ENCODE measurements around the gene TSHZ1.
"Not testable (repeated sequence)": the region's sequence is repeated elsewhere in the genome, so short reads cannot be mapped to it uniquely, and the experiment has no call there.

Gene TSHZ1

GRCh38 chr18:75183524-75183923 is 27.1 kb upstream of the TSHZ1 start:
- DNase-seq: no peak

DNA sequence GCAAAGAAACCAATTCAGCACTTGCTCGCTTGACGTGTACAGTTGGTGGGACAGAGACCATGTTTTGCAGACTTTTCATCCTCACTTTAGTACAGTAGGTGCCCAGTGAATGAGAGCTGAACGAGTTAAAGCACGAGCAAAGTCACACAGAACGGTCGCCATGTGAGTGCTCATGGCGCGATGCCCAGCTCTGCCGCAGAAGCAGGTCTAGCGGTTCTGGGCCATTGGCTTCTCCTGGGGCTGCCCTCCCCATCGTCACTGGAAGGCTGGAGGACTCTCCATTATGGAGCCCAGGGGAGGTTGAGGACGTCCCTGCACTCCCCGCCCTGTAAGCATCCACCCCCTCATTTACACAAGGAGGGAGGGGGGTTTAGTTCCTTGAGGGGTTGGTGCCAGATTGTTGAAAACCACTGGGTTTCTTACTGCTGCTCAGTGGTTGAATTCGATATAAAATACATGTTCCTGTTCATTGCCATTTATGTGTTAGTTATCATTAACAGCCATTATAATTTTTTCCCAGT is 26.6 kb upstream of the TSHZ1 start:
- no peak for DNase-seq

- DNase-seq: no peak
These were observed 25.1 kb upstream of the TSHZ1 start for GRCh38 chr18:75185460-75185859.

DNA sequence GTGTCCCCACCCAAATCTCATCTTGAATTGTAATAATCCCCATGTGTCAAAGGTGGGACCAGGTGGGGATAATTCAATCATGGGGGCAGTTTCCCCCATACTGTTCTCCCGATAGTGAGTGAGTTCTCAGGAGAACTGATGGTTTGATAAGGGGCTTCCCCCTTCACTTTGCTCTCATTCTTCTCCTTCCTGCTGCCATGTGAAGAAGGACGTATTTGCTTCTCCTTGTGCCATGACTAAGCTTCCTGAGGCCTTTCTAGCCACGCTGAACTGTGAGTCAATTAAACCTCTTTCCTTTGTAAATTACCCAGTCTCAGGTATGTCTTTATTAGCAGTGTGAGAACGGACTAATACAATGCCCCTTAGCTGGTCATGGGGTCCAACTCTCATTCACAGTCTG is 22.9 kb upstream of the TSHZ1 start:
- not testable (repeated sequence) for DNase-seq

DNA sequence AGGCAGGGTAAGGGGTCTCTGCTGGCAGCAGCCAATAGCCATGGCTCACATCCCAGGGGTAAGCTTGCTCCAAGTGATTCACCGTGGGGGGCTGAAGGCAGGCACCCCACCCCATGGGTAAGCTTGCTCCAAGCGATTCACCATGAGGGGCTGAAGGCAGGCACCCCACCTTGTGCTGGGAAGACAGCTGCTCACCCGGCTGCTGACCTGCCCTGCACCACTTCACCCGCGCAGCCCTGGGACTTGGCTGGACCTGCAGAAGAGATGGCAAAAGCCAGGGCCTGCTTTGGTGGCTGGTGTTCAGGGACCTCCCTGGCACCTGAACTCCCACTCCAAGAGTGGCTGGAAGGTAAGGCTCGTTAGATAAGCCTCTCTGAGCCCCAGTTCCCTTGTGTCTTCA is 20.9 kb upstream of the TSHZ1 start:
- no peak for DNase-seq

DNA sequence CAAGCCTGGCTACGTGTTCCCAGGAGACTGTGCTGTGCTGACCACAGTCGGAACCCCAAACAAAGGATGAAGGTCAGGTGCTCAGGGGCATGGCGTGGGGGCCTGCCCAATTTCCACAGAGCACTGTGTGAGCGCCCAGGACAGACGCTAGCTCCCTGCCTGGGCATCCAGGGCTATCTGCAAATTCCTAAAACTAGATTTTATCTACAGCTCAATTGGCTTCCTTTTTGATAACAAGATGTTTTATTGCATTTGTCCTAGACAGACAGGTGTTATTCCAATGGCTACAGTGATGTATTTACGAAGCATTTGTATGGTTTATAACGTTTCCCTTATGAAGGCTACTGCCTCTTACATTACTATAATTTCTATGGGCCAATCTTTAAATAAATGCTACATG is 17.7 kb upstream of the TSHZ1 start:
- no peak for DNase-seq

DNA sequence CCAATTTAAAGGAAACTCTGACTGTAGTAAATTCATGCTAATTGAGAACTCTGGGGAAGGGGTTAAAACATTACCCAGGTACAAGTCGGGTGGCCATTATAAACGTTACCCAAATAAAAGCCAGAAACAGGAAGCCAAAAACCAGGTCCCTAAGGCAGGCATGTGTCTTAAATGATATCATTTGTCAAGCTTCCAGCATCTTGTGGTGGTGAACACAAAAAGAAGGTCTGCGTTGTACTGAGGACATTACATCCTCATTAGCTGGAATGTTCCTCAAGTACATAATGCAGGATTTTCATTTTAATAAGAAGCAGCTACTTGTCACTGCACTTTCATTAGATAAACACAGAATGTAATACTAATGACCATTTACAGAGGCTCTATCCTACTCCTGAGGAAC is 12.6 kb upstream of the TSHZ1 start:
- DNase-seq: no peak

- no peak for DNase-seq
These were observed 11.3 kb upstream of the TSHZ1 start for GRCh38 chr18:75199327-75199726.

- DNase-seq: no peak
These were observed 10.5 kb upstream of the TSHZ1 start for GRCh38 chr18:75200071-75200470.

DNA sequence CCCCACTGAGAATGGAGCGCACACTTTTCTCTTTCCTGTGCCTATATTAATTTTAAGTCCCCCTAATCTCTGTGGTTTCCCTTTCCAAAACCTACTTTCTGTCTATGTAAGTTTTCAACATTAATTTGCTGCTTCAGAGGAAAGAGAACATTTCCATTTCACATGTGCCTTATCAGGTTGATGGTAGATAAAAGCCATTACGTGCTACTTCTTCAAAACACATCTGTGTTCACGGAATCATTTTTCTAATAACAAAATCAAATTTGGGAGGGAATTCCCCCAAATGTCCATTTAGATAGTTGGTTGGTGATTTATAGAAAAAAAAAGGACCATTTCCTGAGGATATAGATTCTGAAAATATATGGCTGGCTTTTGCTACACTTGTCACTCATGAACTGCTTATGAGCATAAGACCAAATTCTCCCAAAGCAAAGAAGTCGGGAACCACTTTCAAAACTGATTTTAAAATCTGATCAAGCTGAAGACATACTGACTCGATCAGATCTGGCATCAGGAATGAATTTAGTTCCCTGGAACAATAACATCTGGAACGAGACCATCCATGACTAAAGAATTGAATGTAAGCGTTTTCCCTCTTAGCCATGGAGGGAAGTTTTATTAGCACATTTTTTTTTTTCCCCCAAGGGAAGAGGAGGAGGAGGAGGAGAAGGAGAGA is 9.9 kb upstream of the TSHZ1 start:
- no peak for DNase-seq

DNA sequence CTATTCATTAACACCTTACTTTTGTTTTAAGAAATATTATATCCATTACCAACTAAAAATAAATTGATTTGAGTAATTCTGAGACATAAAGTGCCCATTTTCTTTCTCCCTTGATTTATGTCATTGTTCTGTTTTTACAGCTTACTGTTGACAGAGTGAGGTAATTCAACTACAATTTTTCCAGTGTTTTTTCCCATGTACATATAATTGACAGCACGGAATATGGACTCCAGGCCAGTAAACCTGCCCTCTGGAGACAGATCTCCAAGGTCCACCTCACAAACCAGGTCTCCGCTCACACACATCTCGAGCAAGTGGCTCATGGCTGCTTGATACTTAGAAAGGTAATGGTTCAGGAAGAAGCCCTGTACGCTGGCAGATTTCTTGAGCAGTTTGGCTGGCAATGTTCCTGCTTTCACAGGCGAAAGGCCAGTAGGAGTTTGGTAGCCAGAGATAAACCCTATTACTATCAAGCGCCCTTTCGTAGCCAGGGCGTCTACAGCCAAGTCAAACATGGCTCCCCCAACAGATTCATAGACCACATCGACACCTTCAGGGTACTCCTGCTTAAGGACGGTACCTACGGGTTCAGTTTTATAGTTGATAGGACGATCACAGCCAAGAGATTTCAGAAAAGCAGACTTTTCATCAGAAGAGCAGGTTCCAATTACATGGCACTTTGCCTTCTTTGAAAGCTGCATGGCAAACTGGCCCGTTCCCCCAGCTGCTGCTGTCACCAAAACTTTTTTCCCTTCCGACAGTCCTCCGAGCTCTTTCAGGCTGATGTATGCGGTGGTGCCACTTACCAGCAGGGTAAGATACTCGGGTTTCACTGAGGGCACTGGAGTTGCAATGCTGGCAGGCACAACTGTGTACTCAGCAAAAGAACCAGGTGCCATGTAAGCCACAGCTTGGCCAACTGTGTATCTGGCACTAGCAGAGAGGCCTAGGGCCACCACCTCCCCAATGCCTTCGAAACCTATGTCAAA is 9.0 kb upstream of the TSHZ1 start:
- no peak for DNase-seq

GRCh38 chr18:75202696-75203365 is 7.8 kb upstream of the TSHZ1 start:
- DNase-seq: no peak

DNA sequence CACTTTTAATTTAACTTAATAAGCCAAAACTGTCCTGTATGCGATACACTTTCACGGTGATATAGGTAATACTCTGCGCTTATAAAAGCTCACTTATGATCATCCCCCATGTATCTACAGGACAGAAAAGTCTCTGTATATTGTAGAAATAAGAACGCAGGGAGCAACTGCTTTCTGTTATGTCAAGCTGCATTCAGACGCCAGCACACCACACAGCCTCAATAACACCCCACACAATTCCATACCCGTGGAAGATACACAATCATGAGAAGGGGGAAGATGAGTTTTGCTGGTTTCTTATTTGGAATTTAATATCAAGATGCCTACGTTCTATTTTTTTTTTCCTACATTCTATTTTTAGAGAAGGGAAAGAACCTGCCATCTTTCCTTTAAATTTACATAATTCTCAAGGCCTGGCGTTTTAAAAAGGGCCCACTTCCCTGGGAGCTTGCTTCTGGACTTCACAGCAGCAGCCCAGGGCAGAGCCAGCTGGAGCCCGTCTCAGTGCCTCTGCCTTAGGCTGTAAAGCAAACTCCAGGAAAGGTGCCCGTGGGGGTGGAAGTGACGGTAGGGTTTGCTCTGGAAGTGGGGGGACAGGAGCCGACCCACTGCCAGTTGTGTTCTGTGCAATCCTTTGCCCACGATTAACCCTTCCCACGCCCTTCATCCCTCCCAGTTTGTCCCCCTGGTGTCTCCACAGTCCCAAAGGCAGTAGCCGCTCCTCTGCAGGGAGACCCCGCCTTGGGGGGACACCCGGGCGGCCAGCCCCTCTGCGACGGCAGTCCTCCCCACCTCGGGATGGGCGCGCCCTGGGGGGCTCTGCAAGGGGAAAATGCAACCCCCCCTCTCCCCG is 7.0 kb upstream of the TSHZ1 start:
- no peak for DNase-seq

DNA sequence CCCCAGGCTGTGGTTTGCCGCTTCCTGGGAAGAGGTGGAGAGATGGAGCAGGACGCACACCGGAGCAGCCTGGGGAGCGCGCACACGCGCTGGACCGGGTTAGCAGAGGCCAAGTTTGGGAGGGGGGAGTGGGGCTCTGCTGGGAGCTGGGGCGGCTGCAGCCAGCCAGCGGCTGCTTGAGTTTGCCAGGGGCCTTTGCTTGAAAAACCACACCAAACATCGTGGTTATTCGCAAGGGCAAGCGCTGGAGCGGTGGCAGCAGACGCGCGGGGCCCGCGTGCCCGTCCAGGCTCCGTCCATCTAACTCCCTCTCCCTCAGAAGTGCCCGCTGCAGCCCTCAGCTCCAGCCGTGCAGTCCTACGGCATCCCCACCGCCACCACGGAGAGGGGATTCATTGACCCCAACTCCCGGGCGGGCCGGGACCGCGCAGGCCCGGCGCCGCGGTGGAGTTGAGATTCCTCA is 6.3 kb upstream of the TSHZ1 start:
- DNase-seq: no peak

DNA sequence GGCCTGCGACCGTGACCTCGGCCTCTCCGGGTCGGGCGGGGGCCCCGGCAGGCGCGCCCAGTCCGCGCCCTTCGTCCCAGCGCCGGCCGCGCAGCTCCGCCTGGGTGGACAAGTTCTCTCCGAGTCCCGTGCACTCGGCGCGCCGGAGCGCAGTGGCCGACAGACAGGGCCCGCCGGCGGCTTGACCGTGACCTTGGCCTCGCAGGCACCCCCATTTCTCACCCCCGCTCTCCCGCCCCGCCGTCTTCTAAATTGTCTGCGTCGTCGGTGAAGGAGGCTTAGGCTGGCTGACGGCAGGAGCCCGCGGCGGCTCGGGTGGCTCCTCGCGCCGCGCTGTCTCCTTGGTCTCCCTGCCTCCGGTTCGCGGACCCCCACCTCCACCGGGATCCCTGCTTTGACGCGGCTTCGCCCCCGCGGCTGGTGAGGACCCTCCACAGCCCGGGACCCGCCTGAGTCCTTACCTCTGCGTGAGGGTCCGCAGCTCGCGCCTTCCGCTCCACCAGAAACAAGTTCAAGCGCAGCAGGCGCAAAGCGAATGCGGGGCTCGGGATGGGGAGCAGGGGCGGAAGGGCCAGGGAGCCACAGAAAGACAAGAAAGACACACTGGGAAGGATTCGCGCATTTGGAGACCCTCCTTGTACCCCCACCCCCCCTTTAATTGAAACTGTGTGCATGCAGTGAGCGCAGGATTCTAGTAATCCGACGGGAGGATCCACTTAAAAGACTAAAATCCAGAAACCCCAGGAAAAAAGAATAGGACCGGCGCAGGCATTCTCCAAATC is 5.7 kb upstream of the TSHZ1 start:
- DNase-seq: no peak

GRCh38 chr18:75205514-75206132 is 5.0 kb upstream of the TSHZ1 start:
- DNase-seq: no peak

DNA sequence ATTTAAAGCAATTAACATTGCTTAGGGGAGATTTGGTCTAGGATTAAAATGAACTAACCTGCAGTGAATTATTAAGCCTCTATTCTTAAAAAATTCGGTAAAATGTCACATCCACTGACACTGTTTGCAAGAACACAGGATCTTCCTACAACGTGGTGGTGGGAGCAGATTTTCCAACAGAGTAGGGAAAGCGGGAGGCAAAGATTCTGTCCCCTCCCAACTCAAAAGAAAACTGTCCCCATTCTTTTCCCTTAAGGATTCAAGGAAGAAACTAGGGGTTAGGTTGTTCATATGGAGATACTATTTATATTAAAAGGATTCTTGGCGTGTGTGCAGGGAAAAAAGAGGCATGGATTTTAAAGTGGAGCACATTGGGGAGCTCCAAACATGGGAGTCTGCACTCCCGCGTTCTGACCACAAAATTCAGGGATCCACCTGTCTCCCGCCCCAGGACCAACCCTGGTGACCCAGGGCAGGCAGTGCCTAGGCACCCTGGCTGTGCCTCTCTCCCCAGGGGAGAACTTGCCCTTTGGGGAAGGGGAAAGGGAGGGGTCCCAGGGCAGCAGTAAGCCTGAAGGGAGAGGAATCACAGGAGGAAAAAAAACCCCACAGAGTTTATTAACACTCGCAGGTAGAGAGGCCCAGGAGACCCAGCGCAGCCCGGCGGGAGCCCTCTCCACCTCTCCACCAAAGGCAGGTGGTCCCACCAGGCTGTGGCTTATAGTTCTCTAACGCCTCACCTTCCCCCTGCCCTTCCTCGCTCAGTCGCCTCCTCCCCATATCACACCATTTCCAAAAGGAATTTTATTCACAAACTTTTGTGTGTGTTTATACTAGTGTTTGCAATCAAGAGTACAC is 3.9 kb upstream of the TSHZ1 start:
- DNase-seq: no peak

- DNase-seq: no peak
These were observed 3.1 kb upstream of the TSHZ1 start for GRCh38 chr18:75207310-75208154.

Data from central memory CD4-positive, alpha-beta T cell (primary cell).